A549 treated with AZD9567 at 1 μM for 4 hours (cell line): ENCODE measurements around the gene PRKAG3. TPM values are rescaled to one million over a fixed set of nuclear protein-coding genes. Genes with fewer than 3 reads are reported as not detected.

Experiments used
- total RNA-seq: library from RNA; stranded (reverse); fragments of 200-300 nt; extraction: Qiagen RNA extraction; gene quantifications from 5 replicates; pipeline ENCODE4 v1.2.3, GENCODE V29; 2022; ENCODE audit not compliant: insufficient read depth

PRKAG3 gene
- 0.03 TPM in 1 of 5 replicates, not detected in the others for total RNA-seq

DNA sequence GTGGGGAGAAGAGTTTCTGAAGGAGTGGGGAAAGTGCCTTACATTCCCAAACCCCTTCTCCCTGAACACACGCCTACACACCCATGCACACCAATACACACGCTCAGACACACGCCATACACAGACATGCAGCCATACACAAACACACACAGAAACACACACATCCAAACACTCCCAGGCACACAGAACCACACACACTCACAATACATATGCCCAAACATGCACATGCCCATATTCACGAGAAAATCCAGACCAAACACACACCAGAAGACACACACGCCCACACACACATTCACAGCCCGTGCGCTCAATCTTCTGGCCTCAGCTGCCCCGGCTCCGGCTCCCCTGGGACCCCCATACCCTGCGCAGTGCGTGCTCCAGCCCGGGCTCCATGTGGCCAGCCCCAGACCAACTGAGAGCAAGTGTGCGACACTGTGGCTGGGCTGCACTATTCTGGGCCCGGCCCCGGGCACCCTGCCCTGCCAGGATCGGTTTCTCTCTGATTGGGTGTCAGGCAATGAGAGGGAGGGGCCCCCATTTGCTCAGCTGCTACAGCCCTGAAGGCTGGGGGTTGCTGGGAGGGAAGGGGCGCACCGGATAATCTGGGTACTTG lies at the start of gene PRKAG3:
Gene PRKAG3, minus strand, starts transcription at position 426 of the 613 bp plus-strand sequence.

GRCh38 chr2:218880102-218880858 lies 48.7 kb upstream of the PRKAG3 start, which contains the start of gene WNT10A:
Gene WNT10A, plus strand, starts transcription at chr2:218880852. Its CDS starts 144 bp downstream, at chr2:218880996.

GRCh38 chr2:218859556-218859987 lies 28.0 kb upstream of the PRKAG3 start, which contains the start of gene WNT6:
Gene WNT6, plus strand, starts transcription at chr2:218859805. Its CDS starts 233 bp downstream, at chr2:218860038.

DNA sequence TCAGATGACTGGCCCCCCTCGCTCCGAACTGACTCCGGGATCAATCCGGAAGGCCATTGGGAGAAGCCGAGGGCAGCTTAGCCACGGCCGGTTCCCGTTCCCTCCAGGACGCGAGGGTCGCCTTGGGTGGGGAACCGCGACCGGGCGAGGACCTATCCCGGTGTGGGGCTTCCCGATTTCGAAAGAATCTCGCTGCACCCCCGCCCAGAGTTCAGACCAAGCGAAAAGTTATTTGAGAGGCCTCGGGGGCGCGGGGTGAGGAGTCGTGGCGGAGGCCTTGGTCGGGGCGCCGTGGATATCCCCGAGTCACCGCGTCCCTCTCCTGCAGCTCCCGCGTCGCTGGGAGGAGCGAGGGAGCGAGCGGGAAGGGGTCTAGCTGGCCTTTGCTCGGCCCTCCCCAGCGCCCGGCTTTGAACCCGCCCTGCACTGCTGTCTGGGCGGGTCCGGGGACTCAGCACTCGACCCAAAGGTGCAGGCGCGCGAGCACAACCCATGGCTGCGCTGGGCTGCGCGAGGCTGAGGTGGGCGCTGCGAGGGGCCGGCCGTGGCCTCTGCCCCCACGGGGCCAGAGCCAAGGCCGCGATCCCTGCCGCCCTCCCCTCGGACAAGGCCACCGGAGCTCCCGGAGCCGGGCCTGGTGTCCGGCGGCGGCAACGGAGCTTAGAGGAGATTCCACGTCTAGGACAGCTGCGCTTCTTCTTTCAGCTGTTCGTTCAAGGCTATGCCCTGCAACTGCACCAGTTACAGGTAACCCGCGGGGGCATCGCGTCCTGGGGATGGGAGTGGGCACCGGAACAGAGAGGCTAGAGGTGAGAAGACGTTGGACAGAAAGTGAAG lies 49.7 kb downstream of the PRKAG3 start, which contains the start of gene CYP27A1:
Gene CYP27A1, plus strand, starts transcription at position 457 of the 837 bp plus-strand sequence. Its CDS starts 36 bp downstream, at position 493.

Other genes with a start within 250 kb of the PRKAG3 start
- 0.25 to 0.74 TPM (median 0.38 TPM) in 4 of 5 replicates, not detected in the other for gene PLCD4, start 223.9 kb downstream of the PRKAG3 start, total RNA-seq
- 11.6 to 17.4 TPM (median 17.0 TPM) in 5 replicates for gene ZNF142, start 172.2 kb downstream of the PRKAG3 start, total RNA-seq
- gene BCS1L, start 172.1 kb downstream of the PRKAG3 start, total RNA-seq, result 39.0 to 52.4 TPM (median 49.0 TPM) in 5 replicates
- gene RNF25, start 159.8 kb downstream of the PRKAG3 start, total RNA-seq, result 47.6 to 71.2 TPM (median 49.4 TPM) in 5 replicates
- gene STK36, start 159.7 kb downstream of the PRKAG3 start, total RNA-seq, result 11.3 to 23.0 TPM (median 12.1 TPM) in 5 replicates
- 27.0 to 33.5 TPM (median 27.4 TPM) in 5 replicates for gene TTLL4, start 121.0 kb downstream of the PRKAG3 start, total RNA-seq
- 0.11 to 0.23 TPM (median 0.16 TPM) in 4 of 5 replicates, not detected in the other for gene CYP27A1, start 49.7 kb downstream of the PRKAG3 start, total RNA-seq
- 0.18 to 0.25 TPM (median 0.23 TPM) in 4 of 5 replicates, not detected in the other for gene WNT6, start 28.0 kb upstream of the PRKAG3 start, total RNA-seq
- gene WNT10A, start 49.0 kb upstream of the PRKAG3 start, total RNA-seq, result 0.06 to 0.14 TPM (median 0.11 TPM) in 4 of 5 replicates, not detected in the other
- gene CDK5R2, start 127.9 kb upstream of the PRKAG3 start, total RNA-seq, result 2.9 to 5.3 TPM (median 4.8 TPM) in 5 replicates
- 0.03 TPM in 1 of 5 replicates, not detected in the others for gene FEV, start 153.4 kb upstream of the PRKAG3 start, total RNA-seq
- not detected in 5 replicates for gene CRYBA2, start 161.6 kb upstream of the PRKAG3 start, total RNA-seq
- gene CFAP65, start 209.7 kb upstream of the PRKAG3 start, total RNA-seq, result 0.13 to 0.22 TPM (median 0.18 TPM) in 4 of 5 replicates, not detected in the other
- 0.27 to 0.62 TPM (median 0.46 TPM) in 4 of 5 replicates, not detected in the other for gene IHH, start 229.1 kb upstream of the PRKAG3 start, total RNA-seq